AG10803 (cell line): Measurements from ENCODE around the gene WWOX.

Experiments used
- DNase-seq: peaks from one replicate; pipeline ENCODE4 v3.0.0; 2010; ENCODE audit warnings: low read depth
- H3K4me3 ChIP-seq: 2 replicates; pipeline ENCODE4 v1.5.1; 2011; ENCODE audit warnings: mild to moderate bottlenecking, low read length, control low read depth
- CTCF ChIP-seq: conservative IDR thresholded peaks from 2 replicates; pipeline ENCODE4 v1.5.1; 2011; ENCODE audit warnings: mild to moderate bottlenecking, low read length, control low read depth, inconsistent platforms

WWOX gene

GRCh38 chr16:78221892-78222291 lies 122.4 kb downstream of the WWOX start:
- no peak overlapping the region for H3K4me3 ChIP-seq
- TF ChIP-seq CTCF: no peak
- no peak for DNase-seq

- DNase-seq: no peak
- no peak overlapping the region for H3K4me3 ChIP-seq
- no peak for TF ChIP-seq CTCF
Measured at GRCh38 chr16:78224342-78224741, 124.9 kb downstream of the WWOX start.

- no peak for TF ChIP-seq CTCF
- no peak overlapping the region for H3K4me3 ChIP-seq
- no peak for DNase-seq
Measured at GRCh38 chr16:78225919-78226318, 126.5 kb downstream of the WWOX start.

GRCh38 chr16:78227855-78228254 lies 128.4 kb downstream of the WWOX start:
- no peak overlapping the region for H3K4me3 ChIP-seq
- TF ChIP-seq CTCF: no peak; the same call in 1 of the 2 replicates
- DNase-seq: no peak

- no peak for DNase-seq
- no peak overlapping the region for H3K4me3 ChIP-seq
- TF ChIP-seq CTCF: no peak
Measured at GRCh38 chr16:78228704-78229103, 129.2 kb downstream of the WWOX start.

GRCh38 chr16:78230832-78231231 lies 131.4 kb downstream of the WWOX start:
- DNase-seq: peak; percentile 5
- no peak overlapping the region for H3K4me3 ChIP-seq

More at GRCh38 chr16:78230832-78231231, 131.4 kb downstream of the WWOX start:
- TF ChIP-seq CTCF: no peak
